Activated gamma-delta T cell (primary cell): ENCODE measurements around the gene MAP10.

ENCODE experiments used
- DNase-seq: peaks from one replicate; lab custom pipeline; 2025; lab: John Stamatoyannopoulos, UW

MAP10 gene

DNA sequence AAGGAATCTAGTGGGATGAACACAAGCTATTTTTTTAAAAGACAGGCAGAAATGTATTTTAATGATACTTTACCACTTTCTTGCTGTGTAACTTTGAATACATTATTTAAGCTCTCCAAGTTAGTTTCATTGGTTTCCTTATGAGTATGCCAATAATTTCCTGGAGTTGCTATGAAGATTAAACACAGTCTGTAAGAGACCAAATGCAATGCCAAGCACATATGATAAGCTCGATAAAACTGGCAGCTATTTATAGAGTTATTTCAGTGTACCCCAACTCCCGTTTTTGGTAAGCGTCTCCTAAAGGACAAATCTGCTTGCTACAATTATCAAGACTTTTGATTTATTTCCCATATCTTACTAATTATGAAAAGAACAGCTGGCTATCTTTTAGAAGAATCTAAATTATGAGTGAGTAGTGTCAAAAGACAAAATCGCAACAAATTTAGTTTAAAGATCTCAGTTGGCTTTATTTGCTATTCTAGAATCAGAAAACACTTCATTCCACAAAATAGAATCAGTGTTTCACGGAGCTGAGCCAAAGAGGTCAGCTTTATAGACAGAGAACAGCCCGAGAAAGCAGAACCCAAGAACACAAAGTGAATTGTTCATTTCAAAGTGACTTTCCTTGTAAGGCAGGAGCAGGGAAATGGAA, 7.2 kb upstream of the MAP10 start:
- DNase-seq: no peak

DNA sequence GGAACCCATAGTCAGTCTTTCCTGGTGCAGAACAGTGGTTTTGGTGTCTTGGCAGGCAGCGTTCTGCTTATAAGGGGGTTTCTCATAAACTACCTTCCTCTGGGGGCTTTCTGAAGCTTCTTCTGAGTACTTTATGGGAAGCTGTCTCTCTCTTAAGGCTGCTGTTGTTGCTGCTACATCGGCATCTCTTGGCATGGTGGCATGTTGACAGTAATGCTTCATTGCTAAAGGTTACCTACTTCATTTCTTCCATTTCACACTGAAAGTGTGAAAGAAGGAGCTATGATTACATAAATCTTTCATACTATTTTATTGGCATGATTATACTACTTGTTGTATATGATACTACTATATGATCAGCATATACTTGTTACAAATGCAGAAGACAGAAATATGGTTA, 6.3 kb upstream of the MAP10 start:
- DNase-seq: no peak

DNA sequence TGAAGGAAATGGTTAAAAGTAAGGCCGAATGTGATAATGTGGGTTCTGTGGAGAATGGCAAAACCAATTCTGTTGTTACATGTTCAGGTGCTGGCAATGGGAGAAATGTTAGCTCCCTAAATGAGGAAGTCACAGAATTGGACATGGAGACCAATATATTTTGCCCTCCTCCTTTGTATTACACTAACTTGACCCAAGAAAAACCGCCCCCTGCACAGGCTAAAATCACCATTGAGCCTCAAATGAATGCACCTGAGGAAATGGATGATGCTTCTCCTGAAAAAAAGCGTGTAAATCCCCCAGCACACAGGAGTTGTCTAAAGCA, 932 bp downstream of the MAP10 start:
- DNase-seq: no peak

DNA sequence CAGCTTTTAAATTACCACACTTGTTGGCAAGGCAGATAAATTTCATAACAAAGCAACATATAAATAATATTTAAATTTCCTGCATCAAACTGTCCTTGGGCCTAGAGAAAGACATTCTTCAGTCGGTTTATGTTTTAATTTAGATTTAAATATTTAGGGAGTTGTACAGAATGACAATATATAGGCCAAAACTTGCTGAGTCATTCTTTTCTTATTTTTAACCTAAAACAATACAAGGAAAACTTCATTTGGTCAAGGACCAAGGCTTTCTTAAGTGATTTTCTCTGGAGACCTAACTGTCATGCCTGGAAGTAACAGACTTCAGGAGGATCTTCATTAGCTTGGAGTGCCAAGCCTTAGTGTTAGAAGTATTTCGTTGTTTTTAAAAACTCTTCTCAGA, 5.6 kb downstream of the MAP10 start:
- no peak for DNase-seq

DNA sequence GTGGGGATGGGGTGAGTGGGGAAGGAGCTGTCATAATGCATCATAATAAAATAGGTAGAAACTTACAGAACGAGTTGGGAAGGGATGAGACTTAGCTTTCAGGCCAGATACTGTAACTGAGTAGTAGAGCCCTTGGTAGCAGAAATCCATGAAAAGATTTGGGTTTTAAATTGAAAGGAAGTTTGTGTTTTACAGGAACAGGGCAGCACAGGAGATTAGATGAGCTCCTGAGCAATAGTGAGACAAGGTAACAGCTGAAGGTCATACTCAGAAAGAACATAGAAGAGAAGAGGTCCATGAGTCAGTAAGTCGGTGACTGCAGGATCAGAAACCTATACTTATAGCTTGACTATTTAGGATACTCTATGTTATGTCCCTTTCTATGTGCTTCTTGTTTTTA, 7.3 kb downstream of the MAP10 start:
- DNase-seq: no peak

DNA sequence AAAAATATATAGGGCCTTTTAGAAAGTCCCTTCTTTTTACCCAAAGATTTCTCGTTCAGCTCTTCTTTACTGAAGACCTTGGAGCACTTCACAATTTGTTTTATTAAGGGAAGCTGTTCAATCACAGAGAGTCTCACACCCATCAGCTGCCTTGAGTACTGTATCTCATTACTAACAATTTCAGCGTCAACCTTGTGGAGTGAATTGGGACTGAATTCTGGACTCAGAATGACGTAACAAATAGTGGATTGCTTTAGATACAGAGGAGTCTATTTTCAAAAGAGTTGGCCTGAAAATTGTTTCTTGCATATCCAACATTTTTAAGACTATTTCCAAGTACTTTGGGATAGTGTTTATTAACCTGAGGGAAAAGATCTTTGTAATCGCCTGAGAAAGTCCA, 7.9 kb downstream of the MAP10 start:
- DNase-seq: no peak

DNA sequence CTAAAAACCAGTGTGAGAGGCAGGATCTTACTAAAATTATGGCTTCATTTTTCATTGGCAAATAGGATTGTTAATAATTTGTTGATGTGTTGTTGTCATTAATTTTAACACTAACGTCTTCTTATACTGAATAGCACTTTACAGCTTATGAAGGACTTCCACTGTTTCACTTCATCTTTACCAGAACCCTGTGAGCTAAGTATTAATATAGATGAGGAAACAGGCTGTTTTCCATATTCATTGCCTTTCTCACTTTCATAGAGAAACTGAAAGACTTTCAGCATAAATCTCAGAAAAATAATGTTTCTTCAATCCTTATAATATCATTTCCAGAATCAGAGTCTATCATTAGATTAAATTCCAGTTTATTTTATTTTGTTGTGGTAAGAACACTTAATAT, 8.5 kb downstream of the MAP10 start:
- DNase-seq: no peak

DNA sequence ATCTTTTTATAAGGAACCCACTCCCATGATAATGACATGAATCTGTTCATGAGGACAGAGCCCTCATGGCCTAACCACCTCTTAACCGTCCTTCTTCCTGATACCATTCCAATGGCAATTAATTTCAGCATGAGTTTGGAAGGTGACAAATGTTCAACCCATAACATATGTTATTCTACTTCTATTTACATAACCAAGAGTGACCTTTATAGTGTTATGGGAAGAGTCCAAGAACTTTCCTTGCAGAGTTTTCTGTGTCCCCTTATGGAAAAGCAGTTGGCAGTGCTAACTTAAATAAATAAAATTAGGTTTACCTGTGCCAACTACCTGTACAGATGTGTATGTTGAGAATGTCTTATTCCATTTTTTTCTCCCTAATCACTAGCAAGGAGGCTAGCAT, 11.1 kb downstream of the MAP10 start:
- no peak for DNase-seq

DNA sequence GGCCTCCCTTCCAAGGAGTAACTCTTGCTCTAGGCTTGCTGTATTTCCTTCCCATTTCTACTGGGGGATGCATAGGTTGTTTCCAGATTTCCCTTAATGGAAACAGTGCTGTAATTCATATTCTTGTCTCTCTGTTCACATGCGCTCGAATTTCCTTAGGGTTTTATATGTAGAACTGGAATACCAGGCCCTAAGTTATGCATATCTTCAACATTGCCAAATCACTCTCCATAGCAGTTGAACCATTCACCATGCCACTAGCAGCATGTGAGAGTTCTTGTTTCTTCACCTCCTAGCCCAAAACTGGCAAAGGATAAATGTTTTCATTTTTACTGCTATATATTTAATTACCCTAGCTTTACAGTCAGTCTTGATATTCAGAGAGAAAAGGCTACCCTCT, 12.8 kb downstream of the MAP10 start:
- no peak for DNase-seq

DNA sequence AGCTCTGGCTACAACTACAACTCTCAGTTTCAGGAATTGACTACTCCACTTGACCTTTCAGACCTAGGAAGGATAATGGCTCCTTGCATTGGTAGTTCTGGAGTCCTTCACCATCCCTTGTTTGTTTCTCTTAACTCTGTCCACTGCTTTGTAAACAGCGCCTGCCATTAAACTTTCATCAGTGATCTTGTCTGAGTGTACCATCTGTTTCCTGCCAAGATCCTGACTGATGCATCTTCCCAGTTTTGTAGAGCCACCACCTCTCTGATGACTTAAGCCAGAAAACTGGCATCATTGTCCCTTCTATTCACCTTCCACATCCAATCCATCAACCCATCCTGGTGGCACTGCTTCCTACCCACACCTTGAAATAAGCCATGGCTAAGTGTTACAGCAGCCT, 15.2 kb downstream of the MAP10 start:
- no peak for DNase-seq

DNA sequence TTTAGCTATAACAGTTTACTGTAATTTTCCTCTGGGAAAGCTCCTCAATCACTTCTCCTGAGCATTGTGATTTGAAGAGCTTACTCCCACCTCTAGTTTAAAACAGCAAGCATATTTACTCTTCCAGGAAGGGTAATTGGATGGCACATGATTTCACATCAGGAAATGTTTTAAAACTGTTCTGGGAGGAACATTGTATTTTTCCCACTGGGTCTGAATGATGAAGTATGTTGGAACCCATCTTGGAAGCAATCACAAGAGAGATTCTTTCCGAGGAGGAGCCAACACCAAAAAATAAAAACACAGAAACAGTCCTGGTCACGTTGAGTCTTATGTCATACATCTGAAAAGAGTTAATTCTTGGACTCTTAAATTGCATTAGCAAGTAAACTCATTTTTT, 17.3 kb downstream of the MAP10 start:
- DNase-seq: no peak

DNA sequence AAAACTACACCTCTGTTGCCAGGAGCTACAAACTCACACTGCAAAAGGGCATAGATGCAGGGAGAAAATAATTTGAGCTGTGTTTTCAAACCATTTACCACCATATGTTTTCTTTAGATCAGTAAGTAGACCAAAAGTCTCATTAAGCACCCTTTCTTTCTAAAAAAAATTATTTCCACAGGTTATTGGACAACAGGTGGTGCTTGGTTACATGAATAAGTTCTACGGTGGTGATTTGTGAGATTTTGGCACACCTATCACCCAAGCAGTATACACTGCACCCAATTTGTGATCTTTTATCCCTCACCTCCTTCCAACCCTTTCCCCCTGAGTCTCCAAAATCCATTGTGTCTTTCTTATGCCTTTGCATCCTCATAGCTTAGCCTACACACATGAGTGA, 21.1 kb downstream of the MAP10 start:
- no peak for DNase-seq

DNA sequence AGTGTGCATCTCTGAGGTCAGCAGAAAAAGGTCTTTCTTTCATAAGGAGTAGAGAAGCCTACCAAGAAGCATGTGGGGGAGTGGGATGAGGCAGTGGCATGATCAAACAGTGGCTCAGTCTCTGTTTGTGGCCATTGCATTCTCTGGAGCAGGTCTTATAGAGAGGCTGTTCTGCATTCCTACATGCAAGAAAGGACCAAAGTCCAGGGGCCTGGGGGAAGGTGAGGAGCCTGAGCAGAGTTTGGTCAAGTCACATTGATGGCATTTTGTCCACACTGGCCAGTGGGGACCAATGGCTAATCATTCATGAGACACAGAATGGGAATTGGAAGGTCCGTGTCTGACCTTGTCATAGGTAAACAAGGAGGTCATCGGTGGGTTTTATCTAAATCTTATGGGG, 25.4 kb downstream of the MAP10 start:
- DNase-seq: no peak

DNA sequence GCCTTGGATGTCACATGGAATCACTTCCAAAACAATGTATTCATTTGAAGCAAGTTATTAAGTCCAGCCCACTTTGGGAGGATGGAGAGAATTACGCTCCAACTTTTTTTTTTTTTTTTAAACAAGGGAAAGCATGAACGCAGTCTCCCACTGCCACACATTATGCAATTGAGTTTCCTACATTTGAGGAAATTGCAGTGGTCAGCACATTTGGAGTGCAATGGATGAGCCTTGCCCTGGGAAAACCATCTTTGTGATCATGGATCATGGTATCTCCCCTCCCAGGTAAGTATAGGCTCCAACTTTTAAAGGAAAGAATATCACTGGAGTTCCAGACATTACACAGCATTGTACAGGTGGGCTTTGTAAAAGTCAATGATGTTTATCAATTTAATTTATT, 26.7 kb downstream of the MAP10 start:
- no peak for DNase-seq

DNA sequence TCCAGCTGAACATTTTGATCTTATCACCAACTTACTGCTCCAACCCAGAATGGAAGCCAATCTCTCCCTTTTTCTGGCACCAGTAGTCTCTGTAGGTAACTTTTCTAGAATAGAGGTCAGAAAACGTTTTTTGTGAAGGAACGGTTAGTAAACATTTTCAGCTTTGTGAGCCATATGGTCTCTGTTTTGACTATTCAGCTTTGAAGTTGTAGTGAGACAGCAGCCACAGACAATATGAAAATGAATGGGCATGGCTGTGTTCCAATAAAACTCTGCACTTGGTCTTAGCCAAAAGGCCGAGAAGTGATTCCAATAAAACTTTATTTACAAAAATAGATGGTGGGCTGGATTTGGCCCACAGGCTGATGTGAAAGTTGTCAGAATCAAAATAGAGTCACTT, 28.9 kb downstream of the MAP10 start:
- no peak for DNase-seq

DNA sequence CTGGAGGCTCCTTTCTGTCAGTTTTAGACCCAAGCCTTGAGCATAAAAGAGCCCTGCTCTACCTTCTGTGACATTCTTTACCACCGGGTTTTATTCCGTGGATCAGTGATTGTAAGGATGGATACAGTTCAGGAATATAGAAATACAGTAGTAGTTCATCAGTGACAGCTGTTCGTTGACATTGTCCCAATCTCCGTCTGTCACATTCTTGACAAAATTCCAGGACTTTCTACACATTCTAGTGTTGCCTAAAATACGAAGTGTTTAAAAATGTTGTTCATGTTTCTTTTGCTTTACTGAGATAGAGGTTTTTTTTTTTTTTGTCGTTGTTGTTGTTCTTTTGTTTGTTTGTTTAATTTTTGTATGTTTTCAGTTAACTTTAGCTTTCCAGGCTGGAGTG, 29.9 kb downstream of the MAP10 start:
- no peak for DNase-seq

DNA sequence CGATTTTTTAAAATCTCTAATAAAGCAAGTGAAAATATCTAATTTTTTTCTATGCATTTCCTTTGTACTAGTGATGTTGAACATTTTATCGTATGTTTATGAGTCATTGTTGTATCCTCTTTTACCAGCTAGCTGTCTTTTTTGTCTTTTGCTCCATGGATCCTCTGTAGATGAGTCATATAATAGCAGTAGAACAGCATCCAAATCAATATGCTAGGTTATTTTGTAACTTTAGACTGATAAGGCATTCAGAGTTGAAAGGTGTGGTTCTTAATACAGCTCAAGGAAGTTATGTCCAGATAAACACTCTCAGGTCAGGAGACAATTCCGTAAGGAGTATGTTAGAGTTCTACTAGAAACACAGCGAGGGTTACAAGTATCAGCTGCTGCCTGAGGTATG, 31.9 kb downstream of the MAP10 start:
- no peak for DNase-seq

DNA sequence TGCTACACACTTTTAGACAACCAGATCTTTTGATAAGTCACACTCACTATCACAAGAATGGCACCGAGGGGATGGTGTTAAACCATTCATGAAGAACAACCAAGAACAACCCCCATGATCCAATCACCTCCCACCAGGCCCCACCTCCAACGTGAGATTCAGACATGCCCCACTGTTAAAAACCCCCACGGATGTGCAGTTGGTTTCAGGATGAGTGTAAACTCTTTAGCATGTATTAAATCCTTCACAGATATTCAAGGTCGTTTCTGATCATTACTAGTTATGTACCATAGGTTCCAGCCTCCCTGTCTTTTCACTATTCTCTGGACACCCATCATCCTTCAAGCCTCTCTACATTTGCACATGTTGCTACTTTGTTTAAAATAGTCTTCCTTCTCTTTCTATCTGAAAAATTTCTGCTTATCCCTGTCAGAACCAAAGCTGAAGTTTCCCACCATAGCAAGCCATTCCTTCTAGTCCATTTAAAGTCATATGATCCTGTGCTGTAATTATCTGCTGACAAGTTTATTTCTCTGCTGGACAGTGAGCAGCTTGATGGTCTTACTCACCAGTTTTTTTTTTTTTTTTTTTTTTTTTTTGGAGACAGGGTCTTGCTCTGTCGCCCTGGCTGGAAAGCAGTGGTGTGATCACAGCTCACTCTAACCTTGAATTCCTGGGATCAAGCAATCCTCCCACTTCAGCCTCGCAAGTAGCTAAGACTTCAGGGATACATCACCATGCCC, 36.8 kb downstream of the MAP10 start:
- no peak for DNase-seq

DNA sequence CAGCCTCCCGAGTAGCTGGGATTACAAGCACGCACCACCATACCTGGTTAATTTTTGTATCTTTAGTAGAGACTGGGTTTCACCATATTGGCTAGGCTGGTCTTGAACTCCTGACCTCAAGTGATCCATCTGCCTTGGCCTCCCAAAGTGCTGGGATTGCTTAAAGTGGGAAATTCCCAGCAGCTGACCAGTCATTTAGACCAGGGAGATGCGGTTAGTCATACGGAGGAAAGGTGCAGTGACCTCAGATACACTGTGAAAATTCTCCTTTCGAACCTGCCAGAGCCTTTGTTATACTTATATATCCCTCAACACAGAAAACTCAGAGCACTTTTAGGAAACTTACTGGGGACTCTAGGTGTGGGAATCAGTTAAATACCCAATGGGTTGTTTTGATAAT, 39.6 kb downstream of the MAP10 start:
- DNase-seq: no peak

DNA sequence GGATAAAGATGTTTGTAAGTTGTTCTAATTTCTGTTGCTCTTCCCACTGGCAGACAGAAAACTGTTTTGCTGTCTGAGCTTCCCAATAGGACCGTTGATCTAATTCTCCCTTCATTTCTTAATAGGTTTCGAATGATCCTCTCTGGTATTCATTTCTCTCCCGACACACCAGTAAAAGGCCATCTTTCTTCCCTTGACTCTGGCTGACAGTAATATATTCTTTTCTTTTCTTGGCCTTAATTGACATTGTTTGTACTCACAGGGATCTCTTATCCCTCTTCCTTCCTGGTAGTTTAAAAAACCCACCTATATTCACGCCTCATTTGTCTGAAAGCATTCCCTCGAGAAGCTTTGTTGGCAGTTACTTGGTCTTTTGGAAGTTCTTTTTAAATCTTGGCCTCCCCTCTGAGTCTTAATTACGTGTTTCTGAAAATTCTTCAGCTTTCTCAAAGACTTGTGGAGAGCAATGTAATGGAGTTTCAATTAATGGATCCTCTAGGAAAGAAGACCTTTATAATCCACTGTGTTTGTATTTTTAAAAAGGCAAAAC, 40.3 kb downstream of the MAP10 start:
- no peak for DNase-seq

DNA sequence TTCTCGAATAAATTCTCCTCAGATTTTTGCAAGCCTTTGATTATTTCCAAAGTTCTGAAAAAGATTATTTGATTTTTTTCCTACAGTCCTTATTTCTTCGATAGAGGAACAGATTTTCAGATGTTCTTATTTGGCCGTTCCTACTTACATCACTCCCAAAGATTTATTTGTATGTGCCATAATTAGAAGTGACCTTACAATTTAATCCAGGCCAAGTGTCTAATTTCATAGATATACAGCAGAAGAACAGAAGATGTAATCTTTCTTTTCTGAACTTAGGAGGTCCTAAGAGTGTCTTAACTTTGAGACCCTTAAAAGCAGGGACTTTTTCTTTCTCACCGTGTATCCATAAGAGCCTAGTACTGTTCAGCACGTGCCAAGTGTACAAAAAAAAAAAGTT, 46.3 kb downstream of the MAP10 start:
- no peak for DNase-seq

DNA sequence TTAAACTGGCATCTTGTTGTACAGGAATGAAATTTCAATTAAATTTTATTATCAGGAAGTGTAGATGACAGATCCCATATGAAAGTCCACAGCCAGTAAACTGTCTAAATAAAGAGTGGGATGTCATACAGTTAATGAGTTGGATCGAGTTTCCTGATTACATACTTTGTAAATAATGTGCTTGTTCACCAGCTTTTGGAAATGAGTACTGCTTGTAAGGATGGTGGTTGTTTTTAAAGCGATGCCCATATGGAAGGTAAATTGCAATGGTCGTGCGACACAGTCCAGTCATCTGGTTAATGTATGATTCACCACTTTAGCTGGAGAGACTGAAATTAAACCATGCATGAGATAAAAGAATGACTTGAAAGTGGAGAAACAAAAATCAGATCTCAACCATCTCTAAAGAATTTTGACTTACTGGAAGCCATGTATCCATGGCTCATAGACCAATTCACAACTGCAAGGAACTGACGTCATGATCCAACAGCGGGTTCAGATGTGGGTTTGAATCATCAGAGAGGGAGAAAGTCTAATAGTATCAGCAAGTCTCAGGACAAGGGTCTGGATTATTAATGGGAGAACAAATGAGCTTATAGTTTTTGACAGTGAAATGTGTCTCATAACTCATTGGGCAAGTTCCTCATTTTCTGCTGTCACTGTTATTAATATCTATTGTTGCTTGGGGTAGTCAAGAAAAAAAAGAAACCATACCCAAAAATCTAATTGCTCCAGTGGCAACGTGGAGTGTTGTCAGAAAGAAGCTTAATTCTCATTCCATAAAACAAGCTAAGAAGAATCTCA, 49.0 kb downstream of the MAP10 start:
- DNase-seq: no peak

DNA sequence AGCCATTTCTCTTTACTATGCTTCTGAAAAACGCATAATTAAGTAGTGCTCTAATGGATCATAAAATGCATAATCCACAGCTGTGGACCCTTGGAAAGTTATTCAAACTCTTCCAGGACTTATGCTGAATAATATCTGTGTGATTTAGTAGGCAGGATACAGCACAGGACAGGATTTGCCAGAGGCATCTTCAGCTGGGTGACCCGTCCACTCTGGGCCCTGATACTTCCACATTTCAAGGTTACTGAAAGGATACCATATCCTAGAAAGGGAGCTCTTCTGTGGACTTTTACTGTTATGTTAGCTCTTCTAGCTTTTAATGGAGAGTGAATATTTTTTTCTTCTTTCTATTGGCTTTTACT, 49.6 kb downstream of the MAP10 start:
- no peak for DNase-seq
